ENCODE results near the gene SLC27A5. TPM values are rescaled to one million over a fixed set of nuclear protein-coding genes. Genes with fewer than 3 reads are reported as not detected.

SLC27A5 gene
- total and polyA plus RNA-seq, 2 experiments from 2014 or later: 16.2 to 35.5 TPM

DNA sequence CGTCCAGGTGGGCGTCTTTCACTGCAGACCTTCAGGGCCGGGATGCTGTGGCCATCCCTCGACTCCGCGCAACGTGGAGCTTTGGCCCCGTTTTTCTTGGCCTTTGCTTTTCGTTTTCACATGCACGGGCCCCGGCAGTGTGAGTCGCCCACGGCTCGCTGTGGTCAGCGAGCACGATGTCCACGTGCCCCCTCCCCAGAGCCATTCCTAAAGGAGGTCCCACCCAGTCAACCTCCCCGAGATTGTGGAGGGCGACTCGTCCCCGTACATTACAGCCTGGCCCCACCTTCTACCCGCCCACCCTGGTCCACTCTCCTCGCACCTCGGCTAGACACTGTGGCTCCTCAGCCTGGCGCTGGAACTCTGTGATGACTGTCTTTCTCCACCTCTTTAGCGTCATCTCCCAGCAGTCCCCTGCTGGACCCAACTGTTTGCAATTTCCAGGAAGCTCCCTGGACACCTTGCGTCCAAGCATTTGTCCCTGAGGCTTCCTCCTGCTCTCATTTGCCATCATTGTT is 35.2 kb downstream of the SLC27A5 start:
- Histone ChIP-seq H4K20me1 (replicated peaks; ENCODE audit: insufficient read depth) (no peaks in the 10 kb centered on the region), H3K4me1 (ENCODE audit: insufficient read depth) (peaks cover 4% of the 10 kb centered on the region; the same call in 1 of the 2 replicates), H3F3A (replicated peaks; ENCODE audit: low read depth) (peaks cover 13% of the 10 kb centered on the region), H3K27ac (ENCODE audit: low read depth) (peak overlapping the region; percentile 96; the same call in 1 of the 2 replicates), H2AFZ (peak overlapping the region; percentile 76), H3K4me3 (peak overlapping the region; percentile 82), H3K79me2 (replicated peaks; ENCODE audit: insufficient read depth) (no peaks in the 10 kb centered on the region), H3K27me3 (ENCODE audit: insufficient read depth) (no peaks in the 10 kb centered on the region), H3K36me3 (ENCODE audit: insufficient read depth) (no peaks in the 10 kb centered on the region), H3K9me2 (ENCODE audit: insufficient read depth) (no peaks in the 10 kb centered on the region), H3K4me2 (peak overlapping the region; percentile 94)
- peak; percentile 2 for ATAC-seq
- Mint-ChIP-seq H3K27me3 (ENCODE audit: insufficient read depth, low read depth, poor library complexity) (peaks cover 25% of the 10 kb centered on the region), H3K36me3 (ENCODE audit: low read depth) (peaks cover 9% of the 10 kb centered on the region), H3K9me3 (no peaks in the 10 kb centered on the region; the same call in 2 of the 3 replicates), H3K4me1 (peaks cover 10% of the 10 kb centered on the region), H3K4me3 (peak overlapping the region; percentile 93), H3K27ac (peak overlapping the region; percentile 85)
- TF ChIP-seq, protein P1, sequence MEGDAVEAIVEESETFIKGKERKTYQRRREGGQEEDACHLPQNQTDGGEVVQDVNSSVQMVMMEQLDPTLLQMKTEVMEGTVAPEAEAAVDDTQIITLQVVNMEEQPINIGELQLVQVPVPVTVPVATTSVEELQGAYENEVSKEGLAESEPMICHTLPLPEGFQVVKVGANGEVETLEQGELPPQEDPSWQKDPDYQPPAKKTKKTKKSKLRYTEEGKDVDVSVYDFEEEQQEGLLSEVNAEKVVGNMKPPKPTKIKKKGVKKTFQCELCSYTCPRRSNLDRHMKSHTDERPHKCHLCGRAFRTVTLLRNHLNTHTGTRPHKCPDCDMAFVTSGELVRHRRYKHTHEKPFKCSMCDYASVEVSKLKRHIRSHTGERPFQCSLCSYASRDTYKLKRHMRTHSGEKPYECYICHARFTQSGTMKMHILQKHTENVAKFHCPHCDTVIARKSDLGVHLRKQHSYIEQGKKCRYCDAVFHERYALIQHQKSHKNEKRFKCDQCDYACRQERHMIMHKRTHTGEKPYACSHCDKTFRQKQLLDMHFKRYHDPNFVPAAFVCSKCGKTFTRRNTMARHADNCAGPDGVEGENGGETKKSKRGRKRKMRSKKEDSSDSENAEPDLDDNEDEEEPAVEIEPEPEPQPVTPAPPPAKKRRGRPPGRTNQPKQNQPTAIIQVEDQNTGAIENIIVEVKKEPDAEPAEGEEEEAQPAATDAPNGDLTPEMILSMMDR (conservative IDR thresholded peaks at IDR 0.05; ENCODE audit: low read depth in 2 of 2): no peak
- TF ChIP-seq POLR2AphosphoS5 (IDR thresholded peaks at IDR 0.05; ENCODE audit: low read depth): no peak
- DNase-seq (ENCODE audit: low spot score): no peak

DNA sequence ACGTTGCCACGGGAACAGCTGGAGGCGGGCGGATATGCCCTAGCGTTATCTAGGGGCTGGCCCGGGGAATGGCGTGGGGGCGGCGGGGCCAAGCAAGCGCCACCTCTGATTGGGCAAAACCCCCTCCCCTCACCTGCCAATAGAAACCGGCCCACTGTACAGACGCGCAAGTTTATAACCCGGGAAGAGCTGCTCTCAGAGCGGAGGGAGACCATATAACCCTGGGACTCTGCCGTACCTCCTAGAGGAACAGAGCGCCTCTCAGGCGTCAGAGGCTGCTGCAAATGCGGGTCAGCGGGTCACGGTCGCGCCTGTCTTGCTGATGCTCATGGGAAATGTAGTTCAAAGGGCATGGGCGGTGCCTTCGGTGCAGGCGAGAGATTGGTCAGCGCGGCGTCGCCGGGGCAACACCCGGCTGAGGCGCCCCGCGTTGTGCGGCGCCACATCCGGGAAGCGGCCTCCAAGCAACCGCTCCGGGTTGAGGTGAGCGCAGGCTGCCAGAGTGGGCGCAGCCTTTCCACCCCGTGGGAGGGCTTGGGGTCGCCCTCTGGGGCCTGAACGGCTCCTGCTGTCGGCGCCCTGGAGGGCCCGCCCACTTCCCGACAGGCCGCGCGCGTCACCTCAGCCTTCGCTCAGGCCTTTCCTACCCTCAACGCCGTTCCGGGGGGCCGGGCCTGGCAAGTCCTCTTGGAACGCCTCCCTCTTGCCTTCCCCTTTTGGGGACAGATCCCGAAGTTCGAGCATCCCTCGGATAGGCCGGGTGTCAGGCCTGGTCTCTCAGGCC is 35.9 kb downstream of the SLC27A5 start, which contains the start of gene ZNF446:
Gene ZNF446, plus strand, starts transcription at position 639 of the 784 bp plus-strand sequence. CDS start 867 bp downstream, outside the sequence.
- TF ChIP-seq EZH2phosphoT487 (IDR thresholded peaks at IDR 0.05; ENCODE audit: unreplicated experiment) (no peak), JUNB (IDR thresholded peaks at IDR 0.05; ENCODE audit: unreplicated experiment) (no peak), EZH2 (IDR thresholded peaks at IDR 0.05; ENCODE audit: low read depth, unreplicated experiment) (no peak), STAT1 (IDR thresholded peaks at IDR 0.05; ENCODE audit: unreplicated experiment) (no peak), POLR2AphosphoS5 (IDR thresholded peaks at IDR 0.05; ENCODE audit: low read depth) (peak; percentile 56), CREB1 (CRISPR knock-in tag; IDR thresholded peaks at IDR 0.05; ENCODE audit: low read depth) (peak; percentile 79), ZNF331 (CRISPR knock-in tag; IDR thresholded peaks at IDR 0.05; ENCODE audit: low read depth) (no peak), NANOG (IDR thresholded peaks at IDR 0.05; ENCODE audit: borderline replicate concordance) (no peak)
- TF ChIP-seq, protein P2, sequence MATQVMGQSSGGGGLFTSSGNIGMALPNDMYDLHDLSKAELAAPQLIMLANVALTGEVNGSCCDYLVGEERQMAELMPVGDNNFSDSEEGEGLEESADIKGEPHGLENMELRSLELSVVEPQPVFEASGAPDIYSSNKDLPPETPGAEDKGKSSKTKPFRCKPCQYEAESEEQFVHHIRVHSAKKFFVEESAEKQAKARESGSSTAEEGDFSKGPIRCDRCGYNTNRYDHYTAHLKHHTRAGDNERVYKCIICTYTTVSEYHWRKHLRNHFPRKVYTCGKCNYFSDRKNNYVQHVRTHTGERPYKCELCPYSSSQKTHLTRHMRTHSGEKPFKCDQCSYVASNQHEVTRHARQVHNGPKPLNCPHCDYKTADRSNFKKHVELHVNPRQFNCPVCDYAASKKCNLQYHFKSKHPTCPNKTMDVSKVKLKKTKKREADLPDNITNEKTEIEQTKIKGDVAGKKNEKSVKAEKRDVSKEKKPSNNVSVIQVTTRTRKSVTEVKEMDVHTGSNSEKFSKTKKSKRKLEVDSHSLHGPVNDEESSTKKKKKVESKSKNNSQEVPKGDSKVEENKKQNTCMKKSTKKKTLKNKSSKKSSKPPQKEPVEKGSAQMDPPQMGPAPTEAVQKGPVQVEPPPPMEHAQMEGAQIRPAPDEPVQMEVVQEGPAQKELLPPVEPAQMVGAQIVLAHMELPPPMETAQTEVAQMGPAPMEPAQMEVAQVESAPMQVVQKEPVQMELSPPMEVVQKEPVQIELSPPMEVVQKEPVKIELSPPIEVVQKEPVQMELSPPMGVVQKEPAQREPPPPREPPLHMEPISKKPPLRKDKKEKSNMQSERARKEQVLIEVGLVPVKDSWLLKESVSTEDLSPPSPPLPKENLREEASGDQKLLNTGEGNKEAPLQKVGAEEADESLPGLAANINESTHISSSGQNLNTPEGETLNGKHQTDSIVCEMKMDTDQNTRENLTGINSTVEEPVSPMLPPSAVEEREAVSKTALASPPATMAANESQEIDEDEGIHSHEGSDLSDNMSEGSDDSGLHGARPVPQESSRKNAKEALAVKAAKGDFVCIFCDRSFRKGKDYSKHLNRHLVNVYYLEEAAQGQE (IDR thresholded peaks at IDR 0.05; ENCODE audit: unreplicated experiment): no peak
- TF ChIP-seq, protein P3, sequence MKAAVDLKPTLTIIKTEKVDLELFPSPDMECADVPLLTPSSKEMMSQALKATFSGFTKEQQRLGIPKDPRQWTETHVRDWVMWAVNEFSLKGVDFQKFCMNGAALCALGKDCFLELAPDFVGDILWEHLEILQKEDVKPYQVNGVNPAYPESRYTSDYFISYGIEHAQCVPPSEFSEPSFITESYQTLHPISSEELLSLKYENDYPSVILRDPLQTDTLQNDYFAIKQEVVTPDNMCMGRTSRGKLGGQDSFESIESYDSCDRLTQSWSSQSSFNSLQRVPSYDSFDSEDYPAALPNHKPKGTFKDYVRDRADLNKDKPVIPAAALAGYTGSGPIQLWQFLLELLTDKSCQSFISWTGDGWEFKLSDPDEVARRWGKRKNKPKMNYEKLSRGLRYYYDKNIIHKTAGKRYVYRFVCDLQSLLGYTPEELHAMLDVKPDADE (IDR thresholded peaks at IDR 0.05): peak; percentile 89
- no peaks in the 10 kb centered on the region for H3K27me3 ChIP-seq (ENCODE audit: insufficient read depth)
- no peaks in the 10 kb centered on the region for H4K20me1 ChIP-seq (replicated peaks; ENCODE audit: insufficient read depth)
- H3K9me2 ChIP-seq (ENCODE audit: insufficient read depth): no peaks in the 10 kb centered on the region
- H3K27me3 Mint-ChIP-seq (ENCODE audit: insufficient read depth, low read depth, poor library complexity): peaks cover 25% of the 10 kb centered on the region
- H3K36me3 ChIP-seq (ENCODE audit: insufficient read depth): no peaks in the 10 kb centered on the region
- peak within 1 kb of the TSS; percentile 94 for H3K4me2 ChIP-seq
- no peaks in the 10 kb centered on the region; the same call in 2 of the 3 replicates for H3K9me3 Mint-ChIP-seq
- peaks cover 10% of the 10 kb centered on the region for H3K36me3 Mint-ChIP-seq (ENCODE audit: low read depth)
- peaks cover 4% of the 10 kb centered on the region; the same call in 1 of the 2 replicates for H3K4me1 ChIP-seq (ENCODE audit: insufficient read depth)
- ATAC-seq (peak; percentile 90), DNase-seq (ENCODE audit: low spot score) (peak; percentile 98)
- peak within 1 kb of the TSS; percentile 82 for H3K4me3 ChIP-seq
- H3K79me2 ChIP-seq (replicated peaks; ENCODE audit: insufficient read depth): no peaks in the 10 kb centered on the region
- peak within 1 kb of the TSS; percentile 96 for H2AFZ ChIP-seq
- peaks cover 10% of the 10 kb centered on the region for H3K4me1 Mint-ChIP-seq
- H3K4me3 Mint-ChIP-seq: peak within 1 kb of the TSS; percentile 93
- H3K27ac Mint-ChIP-seq: peak within 1 kb of the TSS; percentile 99
- peak within 1 kb of the TSS; percentile 96; the same call in 1 of the 2 replicates for H3K27ac ChIP-seq (ENCODE audit: low read depth)
- peaks cover 13% of the 10 kb centered on the region for H3F3A ChIP-seq (replicated peaks; ENCODE audit: low read depth)

Measured in GM23338 (cell line).